Measurements from ENCODE around the gene LNP1.
A peak's percentile ranks its signal among the peaks of the same experiment; 100 is the strongest.

The LNP1 gene

GRCh38 chr3:100389025-100389424 is 12.3 kb upstream of the LNP1 start:
- Histone ChIP-seq H2AFZ (ENCODE audit: low read depth, low read length) (no peak overlapping the region), H3K4me1 (ENCODE audit: insufficient read depth, low read length) (no peaks in the 10 kb centered on the region), H3K4me3 (ENCODE audit: low read depth in 1 of 2, low read length in 2 of 2) (no peak overlapping the region), H3K36me3 (ENCODE audit: insufficient read depth, low read length) (peaks cover 62% of the 10 kb centered on the region), H3K27me3 (ENCODE audit: insufficient read depth, low read length, poor library complexity) (no peaks in the 10 kb centered on the region), H4K20me1 (ENCODE audit: insufficient read depth, low read length) (peaks cover 17% of the 10 kb centered on the region; the same call in 1 of the 2 replicates), H3K9ac (ENCODE audit: low read depth, low read length) (no peak overlapping the region), H3K27ac (ENCODE audit: low read length) (no peak overlapping the region), H3K79me2 (ENCODE audit: insufficient read depth, low read length) (peaks cover 88% of the 10 kb centered on the region), H3K4me2 (ENCODE audit: insufficient read depth, low read length) (no peak overlapping the region), H3K9me3 (ENCODE audit: insufficient read depth, low read length, severe bottlenecking) (peaks cover 21% of the 10 kb centered on the region)
- ATAC-seq (ENCODE audit: insufficient read depth, low read depth) (no peak), DNase-seq (no peak)
- no peak for TF ChIP-seq EZH2 (IDR thresholded peaks at IDR 0.05; ENCODE audit: borderline replicate concordance, low read depth, low read length, severe bottlenecking)
- no peak for TF ChIP-seq CTCF (IDR thresholded peaks at IDR 0.05; ENCODE audit: borderline replicate concordance, extremely low read depth, low read length, poor library complexity, severe bottlenecking)

GRCh38 chr3:100395679-100396431 is 5.5 kb upstream of the LNP1 start:
- TF ChIP-seq EZH2 (IDR thresholded peaks at IDR 0.05; ENCODE audit: borderline replicate concordance, low read depth, low read length, severe bottlenecking) (no peak), CTCF (IDR thresholded peaks at IDR 0.05; ENCODE audit: borderline replicate concordance, extremely low read depth, low read length, poor library complexity, severe bottlenecking) (no peak)
- peaks cover 43% of the 10 kb centered on the region; the same call in 1 of the 2 replicates for H4K20me1 ChIP-seq (ENCODE audit: insufficient read depth, low read length)
- ATAC-seq (ENCODE audit: insufficient read depth, low read depth) = no peak
- H3K27me3 ChIP-seq (ENCODE audit: insufficient read depth, low read length, poor library complexity) = no peaks in the 10 kb centered on the region
- H3K27ac ChIP-seq (ENCODE audit: low read length) = no peak overlapping the region
- no peak for DNase-seq
- H2AFZ ChIP-seq (ENCODE audit: low read depth, low read length) = no peak overlapping the region
- H3K9me3 ChIP-seq (ENCODE audit: insufficient read depth, low read length, severe bottlenecking) = peaks cover 5% of the 10 kb centered on the region
- no peak overlapping the region for H3K4me3 ChIP-seq (ENCODE audit: low read depth in 1 of 2, low read length in 2 of 2)
- H3K4me2 ChIP-seq (ENCODE audit: insufficient read depth, low read length) = peak overlapping the region; percentile 42; the same call in 1 of the 2 replicates
- H3K9ac ChIP-seq (ENCODE audit: low read depth, low read length) = no peak overlapping the region
- peaks cover 11% of the 10 kb centered on the region for H3K36me3 ChIP-seq (ENCODE audit: insufficient read depth, low read length)
- H3K79me2 ChIP-seq (ENCODE audit: insufficient read depth, low read length) = peaks cover 100% of the 10 kb centered on the region
- H3K4me1 ChIP-seq (ENCODE audit: insufficient read depth, low read length) = peaks cover 31% of the 10 kb centered on the region

- Histone ChIP-seq H3K4me3 (ENCODE audit: low read depth in 1 of 2, low read length in 2 of 2) (no peak overlapping the region), H2AFZ (ENCODE audit: low read depth, low read length) (no peak overlapping the region), H3K27me3 (ENCODE audit: insufficient read depth, low read length, poor library complexity) (no peaks in the 10 kb centered on the region), H4K20me1 (ENCODE audit: insufficient read depth, low read length) (peaks cover 43% of the 10 kb centered on the region; the same call in 1 of the 2 replicates), H3K27ac (ENCODE audit: low read length) (no peak overlapping the region), H3K9me3 (ENCODE audit: insufficient read depth, low read length, severe bottlenecking) (peaks cover 2% of the 10 kb centered on the region), H3K4me1 (ENCODE audit: insufficient read depth, low read length) (peaks cover 34% of the 10 kb centered on the region), H3K4me2 (ENCODE audit: insufficient read depth, low read length) (peak overlapping the region; percentile 42; the same call in 1 of the 2 replicates), H3K9ac (ENCODE audit: low read depth, low read length) (no peak overlapping the region), H3K79me2 (ENCODE audit: insufficient read depth, low read length) (peaks cover 91% of the 10 kb centered on the region), H3K36me3 (ENCODE audit: insufficient read depth, low read length) (peaks cover 7% of the 10 kb centered on the region)
- TF ChIP-seq EZH2 (IDR thresholded peaks at IDR 0.05; ENCODE audit: borderline replicate concordance, low read depth, low read length, severe bottlenecking) (no peak), CTCF (IDR thresholded peaks at IDR 0.05; ENCODE audit: borderline replicate concordance, extremely low read depth, low read length, poor library complexity, severe bottlenecking) (no peak)
- ATAC-seq (ENCODE audit: insufficient read depth, low read depth) (no peak), DNase-seq (no peak)
Measured at GRCh38 chr3:100396967-100397366, 4.4 kb upstream of the LNP1 start.
